HG02870 (cell line): ENCODE data around the gene C1QTNF8.

Source experiments
- ATAC-seq: cut with Tn5 transposase; IDR thresholded peaks from one replicate; pipeline ENCODE4 v1.9.1; 2021; ENCODE audit warnings: mild to moderate bottlenecking, moderate library complexity; ENCODE audit not compliant: unreplicated experiment

Gene C1QTNF8

GRCh38 chr16:1127971-1128715 is 32.1 kb upstream of the C1QTNF8 start:
- no peak for ATAC-seq

DNA sequence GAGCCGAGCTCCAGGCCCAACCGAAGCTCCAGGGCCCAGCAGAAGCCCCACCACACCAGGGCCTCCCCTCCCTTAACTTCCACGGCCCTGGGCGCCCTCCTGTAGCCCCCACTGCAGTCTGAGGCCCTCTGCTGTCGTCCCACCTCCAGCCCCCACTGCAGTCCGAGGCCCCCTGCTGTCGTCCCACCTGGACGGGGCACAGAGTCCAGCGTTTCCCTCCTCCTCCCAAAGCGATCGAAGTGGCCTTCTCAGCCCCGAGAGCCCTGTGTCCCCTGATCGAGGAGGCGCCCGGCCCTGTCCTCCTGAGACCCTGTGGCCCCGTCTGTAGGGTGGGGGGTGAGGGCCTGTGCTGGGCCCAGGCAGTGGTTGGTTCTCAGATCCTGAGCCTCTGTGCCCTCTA is 31.1 kb upstream of the C1QTNF8 start:
- ATAC-seq: no peak

- ATAC-seq: no peak
These were observed 30.5 kb upstream of the C1QTNF8 start for GRCh38 chr16:1126586-1126985.

GRCh38 chr16:1126044-1126443 is 30.0 kb upstream of the C1QTNF8 start:
- no peak for ATAC-seq

- no peak for ATAC-seq
These were observed 29.4 kb upstream of the C1QTNF8 start for GRCh38 chr16:1125471-1125870.

GRCh38 chr16:1124795-1125194 is 28.8 kb upstream of the C1QTNF8 start:
- no peak for ATAC-seq

DNA sequence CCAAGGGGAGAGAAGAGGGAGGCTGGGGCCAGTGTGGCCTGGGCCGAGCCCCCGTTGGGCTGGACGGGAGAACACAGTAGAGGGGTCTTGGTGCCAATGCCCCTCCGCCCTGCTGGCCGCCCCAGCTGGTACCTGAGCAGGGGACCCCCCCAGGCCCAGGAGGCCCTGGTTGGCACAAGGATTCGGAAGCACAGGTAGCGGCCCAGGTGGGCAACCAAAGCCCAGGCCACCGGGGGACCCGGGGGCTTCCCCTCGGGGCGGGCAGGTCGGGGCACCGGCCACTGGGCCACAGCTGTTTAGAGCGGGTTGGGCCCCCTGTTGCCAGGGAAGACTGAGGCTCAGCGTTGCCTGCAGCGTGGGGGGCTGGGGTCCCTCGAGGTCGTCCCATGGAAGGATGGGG is 28.2 kb upstream of the C1QTNF8 start:
- ATAC-seq: no peak

- ATAC-seq: no peak
These were observed 27.6 kb upstream of the C1QTNF8 start for GRCh38 chr16:1123525-1124230.

- ATAC-seq: no peak
These were observed 26.3 kb upstream of the C1QTNF8 start for GRCh38 chr16:1122398-1122765.

- ATAC-seq: no peak
These were observed 25.8 kb upstream of the C1QTNF8 start for GRCh38 chr16:1121601-1122397.

- no peak for ATAC-seq
These were observed 25.0 kb upstream of the C1QTNF8 start for GRCh38 chr16:1121009-1121408.

- ATAC-seq: no peak
These were observed 24.5 kb upstream of the C1QTNF8 start for GRCh38 chr16:1120577-1120941.

DNA sequence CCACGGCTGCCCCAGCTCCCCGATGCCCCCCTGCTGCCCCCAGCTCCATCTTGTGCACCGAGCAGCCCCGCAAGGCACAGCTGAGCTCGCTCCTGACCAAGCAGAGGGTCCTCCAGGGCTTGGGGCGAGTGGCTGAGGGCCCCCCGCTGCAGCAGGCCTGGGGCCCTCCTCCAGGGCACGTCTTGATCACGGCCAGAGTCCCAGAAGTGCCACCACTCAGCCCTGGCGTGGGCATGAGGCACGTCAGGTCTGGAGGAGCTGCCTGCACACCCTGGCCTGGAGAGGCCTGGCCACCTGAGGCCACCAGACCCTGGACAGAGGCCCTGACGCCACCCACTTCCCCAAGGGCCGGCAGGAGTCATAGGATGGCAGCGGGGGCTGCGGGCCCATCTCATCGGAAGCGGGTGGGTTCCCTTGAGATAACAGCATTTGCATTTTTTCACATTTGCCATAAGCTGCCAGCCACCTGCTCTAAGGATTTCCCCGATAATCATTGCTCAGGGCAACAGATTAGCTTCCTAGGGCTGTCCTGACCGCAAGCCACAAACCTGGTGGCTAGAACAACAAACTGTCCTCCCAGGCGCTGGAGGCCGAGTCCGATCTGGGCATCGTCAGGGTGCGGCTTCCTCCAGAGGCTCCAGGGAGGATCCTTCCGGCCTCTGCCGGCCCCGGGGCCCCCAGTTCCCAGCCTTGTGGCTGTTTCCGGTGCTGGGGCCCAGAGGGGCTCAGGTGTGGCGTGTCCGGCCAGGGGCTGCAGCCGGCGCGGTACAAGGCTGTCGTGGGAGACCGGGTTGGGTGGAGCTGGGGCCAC is 23.9 kb upstream of the C1QTNF8 start:
- no peak for ATAC-seq

- no peak for ATAC-seq
These were observed 23.1 kb upstream of the C1QTNF8 start for GRCh38 chr16:1119129-1119528.

DNA sequence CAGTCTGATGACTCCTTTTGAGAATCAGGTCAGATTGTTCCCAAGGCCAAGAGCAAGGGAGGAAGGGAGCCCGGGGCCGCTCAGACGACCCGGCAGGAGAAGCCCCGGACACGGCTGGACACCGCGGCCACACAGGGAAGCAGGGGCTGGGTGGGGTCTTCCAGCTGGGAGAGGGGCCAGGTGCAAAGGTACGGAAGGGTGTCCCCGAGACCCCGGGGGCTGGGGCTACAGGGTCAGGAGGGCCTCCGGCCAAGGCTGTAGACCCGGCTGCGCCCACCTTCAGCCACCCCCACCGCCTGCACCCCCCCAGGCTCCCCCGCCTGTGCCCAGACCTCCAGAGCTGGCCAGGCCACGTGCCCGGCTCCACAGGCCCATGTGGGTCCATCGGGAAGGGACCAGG is 21.9 kb upstream of the C1QTNF8 start:
- no peak for ATAC-seq

DNA sequence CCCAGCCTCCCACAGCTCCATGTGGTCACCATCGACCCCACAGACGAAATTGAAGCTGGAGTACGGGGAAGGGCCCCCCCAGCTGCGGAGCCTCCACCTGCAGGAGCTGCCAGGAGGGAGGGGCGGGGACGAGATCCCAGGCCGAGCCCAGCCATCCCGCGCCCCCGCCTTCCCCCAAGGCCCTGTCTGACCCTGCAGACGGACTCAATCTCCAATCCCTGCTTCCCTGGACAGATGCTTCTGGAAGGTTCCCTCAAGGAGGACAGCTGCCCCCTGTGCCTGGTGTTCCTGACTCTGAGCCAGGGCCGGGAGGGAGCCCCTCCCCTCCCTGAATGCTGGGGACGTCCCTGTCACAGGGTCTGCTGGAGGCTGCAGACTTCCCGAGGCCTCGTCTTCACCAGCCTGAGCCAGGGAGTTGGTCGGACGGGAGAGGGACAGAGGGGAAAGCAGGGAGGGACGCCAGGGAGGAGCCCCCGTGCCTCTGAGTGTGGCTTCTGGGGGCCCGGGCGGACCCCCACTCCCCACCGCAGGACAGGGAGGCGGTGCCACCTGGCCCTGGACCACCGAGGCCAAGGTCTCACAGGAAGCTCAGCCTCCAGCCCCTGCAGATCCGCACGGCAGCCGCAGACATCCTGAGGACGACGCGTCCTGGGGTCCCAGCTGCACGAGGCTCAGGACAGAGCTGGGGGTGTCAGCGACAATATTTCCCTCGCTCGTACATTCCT is 21.3 kb upstream of the C1QTNF8 start:
- ATAC-seq: no peak

DNA sequence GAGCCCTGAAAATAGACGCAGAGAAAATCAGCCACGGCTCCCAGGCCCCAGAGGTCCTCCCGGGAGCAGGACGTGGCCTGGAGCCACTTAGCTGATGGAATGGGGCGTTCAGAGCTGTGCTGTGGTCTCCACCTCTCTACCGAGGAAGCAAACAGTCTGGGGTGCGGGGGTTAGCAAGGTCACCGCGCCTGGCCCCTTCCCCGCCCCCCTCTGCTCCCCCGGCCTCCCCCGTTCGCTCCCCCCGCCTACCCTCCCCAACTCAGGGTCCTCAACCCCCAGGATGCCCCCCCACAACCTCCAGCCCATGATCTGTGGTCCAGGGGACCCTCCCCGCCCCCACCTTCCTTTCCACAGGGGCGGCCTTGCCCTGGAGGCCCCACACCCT is 20.6 kb upstream of the C1QTNF8 start:
- ATAC-seq: no peak

DNA sequence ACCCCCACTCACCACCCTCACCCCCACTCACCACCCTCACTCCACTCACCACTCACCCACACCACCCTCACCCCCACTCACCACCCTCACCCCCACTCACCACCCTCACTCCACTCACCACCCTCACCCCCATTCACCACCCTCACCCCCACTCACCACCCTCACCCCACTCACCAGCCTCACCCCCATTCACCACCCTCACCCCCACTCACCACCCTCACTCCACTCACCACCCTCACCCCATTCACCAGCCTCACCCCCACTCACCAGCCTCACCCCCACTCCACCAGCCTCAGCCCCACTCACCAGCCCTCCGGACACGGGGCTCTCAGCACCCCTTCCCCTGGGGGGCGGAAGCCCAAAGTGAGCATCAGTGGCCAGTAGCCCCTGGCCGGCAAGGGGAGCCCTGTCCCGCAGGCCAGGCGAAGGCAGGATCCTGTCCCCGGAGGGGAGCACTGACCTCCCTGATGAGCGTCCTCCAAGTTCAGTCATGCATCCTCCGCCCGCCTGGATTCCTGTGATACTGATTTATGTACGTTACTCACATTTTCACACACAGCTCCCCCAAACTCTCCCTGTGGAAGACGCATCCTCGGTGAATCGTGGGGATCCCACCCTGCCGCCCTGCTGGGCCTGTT is 18.0 kb upstream of the C1QTNF8 start:
- no peak for ATAC-seq

- no peak for ATAC-seq
These were observed 17.4 kb upstream of the C1QTNF8 start for GRCh38 chr16:1113489-1113888.
